DMS114 treated with DMSO at 0.1 percent for 48 hours (cell line): Measurements from ENCODE around the gene EME2.

Experiments
- DNase-seq: peaks from one replicate; lab custom pipeline; 2025; ENCODE audit not compliant: unreplicated experiment; lab: John Stamatoyannopoulos, UW

EME2 gene

DNA sequence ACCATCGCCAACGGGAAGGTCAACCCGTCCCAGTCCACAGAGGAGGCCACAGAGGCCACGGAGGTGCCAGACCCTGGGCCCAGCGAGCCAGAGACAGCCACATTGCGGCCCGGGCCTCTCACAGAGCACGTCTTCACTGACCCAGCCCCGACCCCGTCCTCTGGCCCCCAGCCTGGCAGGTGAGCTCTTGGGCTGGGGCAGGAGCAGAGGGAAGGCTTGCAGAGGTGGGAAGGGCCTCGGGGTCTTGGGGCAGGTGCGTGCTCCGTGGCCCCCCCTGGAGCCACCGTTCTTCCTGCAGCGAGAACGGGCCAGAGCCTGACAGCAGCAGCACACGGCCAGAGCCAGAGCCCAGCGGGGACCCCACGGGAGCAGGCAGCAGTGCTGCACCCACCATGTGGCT is 6.4 kb upstream of the EME2 start:
- no peak for DNase-seq

DNA sequence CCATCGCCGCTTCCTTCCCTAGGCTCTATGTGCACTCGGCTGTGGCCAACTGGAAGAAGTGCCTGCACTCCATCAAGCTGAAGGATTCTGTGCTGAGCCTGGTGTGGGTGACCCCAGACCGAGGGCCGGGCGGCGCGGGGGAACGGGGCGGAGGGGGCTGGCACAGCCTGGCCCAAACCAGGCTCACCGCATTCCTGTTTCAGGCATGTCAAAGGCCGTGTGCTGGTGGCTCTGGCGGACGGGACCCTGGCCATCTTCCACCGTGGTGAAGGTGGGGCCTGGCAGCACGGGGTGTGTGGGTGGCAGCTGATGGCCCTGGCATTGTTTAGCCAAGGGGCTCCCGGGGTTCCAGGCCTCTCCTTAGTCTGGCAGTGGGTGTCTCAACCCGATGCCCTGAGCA is 5.9 kb upstream of the EME2 start:
- no peak for DNase-seq

DNA sequence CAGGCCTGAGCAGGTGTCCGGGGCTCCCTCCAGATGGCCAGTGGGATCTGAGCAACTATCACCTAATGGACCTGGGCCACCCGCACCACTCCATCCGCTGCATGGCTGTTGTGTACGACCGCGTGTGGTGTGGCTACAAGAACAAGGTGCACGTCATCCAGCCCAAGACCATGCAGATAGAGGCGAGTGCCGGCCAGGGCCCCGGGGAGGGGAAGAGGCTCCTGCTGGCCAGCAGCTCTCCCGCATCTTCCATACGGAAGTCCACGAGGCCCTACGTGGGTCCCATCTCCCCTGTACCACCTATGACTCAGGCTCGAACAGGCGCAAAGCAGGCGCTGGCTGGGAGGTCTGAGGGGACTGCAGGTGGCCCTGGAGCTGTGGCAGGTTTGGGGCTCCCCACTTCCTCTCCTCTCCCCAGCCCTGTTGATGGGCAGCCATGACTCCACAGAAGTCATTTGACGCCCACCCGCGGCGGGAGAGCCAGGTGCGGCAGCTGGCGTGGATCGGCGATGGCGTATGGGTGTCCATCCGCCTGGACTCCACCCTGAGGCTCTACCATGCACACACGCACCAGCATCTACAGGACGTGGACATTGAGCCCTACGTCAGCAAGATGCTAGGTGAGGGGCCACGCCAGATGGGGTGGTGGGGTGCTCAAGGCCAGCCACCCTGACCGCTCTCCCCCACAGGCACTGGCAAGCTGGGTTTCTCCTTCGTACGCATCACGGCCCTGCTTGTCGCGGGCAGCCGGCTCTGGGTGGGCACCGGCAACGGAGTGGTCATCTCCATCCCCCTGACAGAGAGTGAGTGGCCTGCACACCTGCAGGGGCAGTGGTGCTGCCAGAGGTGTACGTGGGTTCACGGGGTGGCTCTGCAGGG is 5.3 kb upstream of the EME2 start:
- no peak for DNase-seq

DNA sequence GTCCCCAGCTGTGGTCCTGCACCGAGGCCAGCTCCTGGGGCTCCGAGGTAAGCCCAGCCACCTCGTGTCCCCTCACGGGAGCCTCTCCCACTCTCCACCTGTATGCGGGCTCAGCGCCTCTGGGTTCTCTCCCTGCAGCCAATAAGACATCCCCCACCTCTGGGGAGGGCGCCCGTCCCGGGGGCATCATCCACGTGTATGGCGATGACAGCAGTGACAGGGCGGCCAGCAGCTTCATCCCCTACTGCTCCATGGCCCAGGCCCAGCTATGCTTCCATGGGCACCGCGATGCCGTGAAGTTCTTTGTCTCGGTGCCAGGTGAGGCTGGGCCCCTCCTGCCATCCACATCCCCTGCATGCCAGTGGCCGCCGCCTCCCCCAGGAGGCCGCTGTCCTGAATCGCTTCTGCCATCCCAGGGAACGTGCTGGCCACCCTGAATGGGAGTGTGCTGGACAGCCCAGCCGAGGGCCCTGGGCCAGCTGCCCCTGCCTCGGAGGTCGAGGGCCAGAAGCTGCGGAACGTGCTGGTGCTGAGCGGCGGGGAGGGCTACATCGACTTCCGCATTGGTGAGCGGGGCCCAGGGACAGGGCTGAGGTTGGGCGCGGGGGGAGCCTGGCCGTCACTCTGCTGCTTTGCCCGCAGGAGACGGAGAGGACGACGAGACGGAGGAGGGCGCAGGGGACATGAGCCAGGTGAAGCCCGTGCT is 4.4 kb upstream of the EME2 start:
- no peak for DNase-seq

DNA sequence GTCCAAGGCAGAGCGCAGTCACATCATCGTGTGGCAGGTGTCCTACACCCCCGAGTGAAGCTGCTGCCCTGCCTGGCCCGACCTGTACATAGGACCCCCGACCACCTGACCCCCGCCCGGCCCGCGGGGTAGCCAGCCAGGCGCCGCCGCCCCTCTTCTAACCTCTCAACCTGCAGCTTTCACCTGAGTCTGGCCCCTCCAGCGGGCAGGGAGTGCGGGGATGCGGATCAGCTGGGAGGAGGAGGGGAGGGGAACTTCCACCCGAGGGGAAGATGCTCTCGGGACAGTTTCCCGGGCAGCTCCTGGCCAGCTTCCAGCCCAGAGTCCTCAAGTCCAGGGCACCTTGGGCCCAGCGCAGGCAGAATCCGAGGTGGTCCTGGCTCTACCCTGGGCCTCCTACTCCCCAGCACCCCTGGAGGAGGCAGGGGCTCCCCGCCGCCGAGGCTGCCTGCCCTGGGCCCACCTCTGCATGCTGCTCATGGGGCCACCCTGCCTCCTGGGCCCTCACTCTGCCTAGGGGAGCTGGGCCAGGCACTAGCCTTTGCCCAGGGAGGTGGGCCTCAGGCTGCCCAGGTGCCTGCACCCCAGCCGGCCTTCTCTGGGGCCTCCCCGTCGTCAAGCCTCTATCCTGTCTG is 3.7 kb upstream of the EME2 start:
- no peak for DNase-seq

DNA sequence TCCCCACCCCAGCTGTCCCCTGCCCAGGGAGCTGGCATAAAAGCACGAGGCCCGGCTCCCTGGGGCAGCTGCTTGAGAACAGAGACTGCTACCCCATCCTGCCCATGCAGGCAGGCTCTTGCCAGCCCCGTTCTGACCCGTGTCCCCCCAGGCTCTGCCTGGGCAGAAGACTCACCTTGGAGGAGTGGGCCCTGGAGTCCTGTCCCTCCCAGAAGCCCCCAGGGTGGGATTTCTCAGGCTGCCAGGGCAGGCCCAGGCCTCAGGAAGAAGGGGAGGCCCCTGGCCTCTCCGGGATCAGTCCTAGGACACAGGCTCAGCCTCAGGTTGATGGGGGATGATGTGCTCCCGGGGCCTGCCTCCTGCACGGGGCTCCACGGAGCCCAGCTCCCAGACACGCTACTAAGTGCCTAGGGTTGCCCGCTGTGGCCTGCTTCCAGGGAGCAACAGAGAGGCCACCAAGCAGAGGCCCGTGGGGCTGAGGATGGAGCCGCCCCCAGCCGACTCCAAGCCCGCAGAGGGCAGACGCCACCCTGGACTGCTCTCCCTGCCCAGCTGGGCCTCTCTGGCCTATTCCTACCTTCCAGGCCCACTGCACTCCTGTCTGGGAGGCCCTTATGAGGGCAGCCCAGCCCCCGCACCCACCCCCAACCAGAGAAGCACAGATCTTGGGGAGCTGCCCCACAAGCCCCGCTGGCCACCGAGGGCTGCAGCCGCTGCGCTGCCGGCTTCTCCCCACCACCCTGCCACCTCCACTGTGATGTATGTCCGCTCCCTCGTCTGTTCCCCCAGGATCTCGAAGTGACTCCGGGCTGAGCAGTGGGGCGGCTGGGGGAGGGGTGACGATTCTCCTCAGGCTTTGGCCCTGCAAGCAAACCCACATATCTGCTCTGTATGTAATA is 3.0 kb upstream of the EME2 start:
- DNase-seq = no peak

DNA sequence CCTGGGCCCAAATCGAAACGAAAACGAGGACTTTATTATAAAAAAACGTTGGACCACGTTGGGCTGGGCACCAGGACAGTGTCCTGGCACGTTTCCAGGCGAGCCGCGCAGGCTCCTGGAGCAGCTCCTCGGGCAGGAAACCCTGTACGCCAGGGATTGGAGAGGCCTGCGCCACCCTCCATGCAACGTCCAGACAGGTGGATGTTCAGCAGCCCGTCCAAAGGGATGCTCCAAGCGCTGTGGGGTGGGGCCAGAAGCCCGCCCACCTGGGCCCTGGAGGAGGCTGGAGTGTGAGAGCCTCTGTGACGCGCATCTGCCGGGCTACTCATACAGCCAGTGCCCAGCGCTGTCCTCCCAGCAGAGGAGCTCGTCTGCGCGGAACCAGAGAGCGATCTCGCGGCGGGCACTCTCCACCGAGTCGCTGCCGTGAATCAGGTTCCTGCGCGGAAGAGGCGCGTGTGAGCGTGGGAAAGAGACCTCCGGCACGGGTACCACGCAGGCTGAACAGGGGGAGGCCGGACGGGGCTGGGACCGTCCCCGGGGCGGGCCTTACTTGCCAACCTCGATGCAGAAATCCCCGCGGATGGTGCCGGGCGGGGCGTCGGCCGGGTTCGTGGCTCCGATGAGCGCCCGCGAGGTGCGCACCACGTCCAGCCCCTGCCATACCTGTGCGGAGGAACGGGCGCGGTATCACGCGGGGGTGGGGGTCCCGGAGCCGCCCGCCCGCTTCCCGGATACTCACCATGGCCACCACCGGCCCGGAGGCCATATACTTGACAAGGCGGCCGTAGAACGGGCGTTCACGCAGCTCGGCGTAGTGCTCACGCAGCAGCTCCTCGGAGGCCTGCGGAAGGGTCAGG is 2.1 kb upstream of the EME2 start:
- DNase-seq = no peak

DNA sequence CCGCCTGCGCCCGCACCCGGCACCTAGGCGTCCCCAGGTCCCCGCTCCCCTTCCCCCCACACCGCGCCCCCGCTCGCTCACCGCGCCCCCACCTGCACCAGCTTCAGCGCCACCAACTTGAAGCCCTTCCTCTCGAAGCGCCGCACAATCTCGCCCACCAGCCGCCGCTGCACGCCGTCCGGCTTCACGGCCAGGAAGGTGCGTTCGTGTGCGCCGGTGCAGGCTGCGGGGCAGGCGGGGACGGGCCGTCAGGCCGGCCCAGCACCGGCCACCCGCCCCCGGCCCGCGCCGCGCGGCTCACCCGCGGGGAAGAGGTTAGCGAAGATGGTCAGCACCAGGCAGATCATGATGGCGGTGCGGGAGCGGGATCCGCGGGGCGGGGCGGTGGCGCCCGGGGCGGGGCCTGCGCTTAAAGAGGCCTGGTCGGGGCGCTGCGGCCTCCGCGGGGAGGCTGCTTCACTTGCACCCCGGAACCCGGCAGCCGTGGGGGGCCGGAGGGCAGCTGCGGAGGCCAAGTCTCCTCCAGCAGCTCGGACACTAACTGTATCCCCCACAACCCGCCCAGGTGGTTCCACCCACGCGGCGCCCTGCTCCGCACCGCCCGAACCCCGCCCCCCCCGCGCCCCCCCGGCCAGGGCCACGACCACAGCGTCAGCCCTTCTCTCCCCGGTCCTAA is 1.3 kb upstream of the EME2 start, which contains the start of gene NME3:
Gene NME3 (minus strand): TSS at position 356 of the 676 bp plus-strand sequence. CDS start 9 bp downstream, at position 347.
- peak; percentile 23 for DNase-seq

DNA sequence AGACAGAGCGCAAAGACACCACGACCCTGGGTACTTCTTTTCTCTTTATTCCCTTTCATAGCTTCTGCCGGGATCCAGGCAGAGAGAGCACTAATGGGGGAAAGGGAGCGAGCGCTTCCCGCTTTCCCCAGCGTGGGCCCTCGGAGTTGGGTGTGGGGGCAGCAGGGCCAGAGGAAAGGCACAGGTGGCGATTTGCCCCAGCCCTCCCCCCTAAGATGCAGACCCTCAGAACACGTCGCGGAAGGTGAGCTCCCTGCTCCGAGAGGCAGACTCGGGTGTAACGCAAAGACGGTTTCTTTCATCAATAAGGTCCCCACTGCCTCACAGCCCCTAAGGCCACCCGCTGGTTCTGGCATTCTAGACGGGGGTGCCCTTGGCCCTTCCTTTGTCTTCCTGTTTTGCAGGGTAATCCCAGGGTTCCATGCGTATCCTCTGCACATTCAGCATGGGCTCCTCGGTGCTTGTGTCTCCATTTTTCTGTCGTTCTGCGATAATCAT is 697 bp upstream of the EME2 start:
- DNase-seq = no peak

DNA sequence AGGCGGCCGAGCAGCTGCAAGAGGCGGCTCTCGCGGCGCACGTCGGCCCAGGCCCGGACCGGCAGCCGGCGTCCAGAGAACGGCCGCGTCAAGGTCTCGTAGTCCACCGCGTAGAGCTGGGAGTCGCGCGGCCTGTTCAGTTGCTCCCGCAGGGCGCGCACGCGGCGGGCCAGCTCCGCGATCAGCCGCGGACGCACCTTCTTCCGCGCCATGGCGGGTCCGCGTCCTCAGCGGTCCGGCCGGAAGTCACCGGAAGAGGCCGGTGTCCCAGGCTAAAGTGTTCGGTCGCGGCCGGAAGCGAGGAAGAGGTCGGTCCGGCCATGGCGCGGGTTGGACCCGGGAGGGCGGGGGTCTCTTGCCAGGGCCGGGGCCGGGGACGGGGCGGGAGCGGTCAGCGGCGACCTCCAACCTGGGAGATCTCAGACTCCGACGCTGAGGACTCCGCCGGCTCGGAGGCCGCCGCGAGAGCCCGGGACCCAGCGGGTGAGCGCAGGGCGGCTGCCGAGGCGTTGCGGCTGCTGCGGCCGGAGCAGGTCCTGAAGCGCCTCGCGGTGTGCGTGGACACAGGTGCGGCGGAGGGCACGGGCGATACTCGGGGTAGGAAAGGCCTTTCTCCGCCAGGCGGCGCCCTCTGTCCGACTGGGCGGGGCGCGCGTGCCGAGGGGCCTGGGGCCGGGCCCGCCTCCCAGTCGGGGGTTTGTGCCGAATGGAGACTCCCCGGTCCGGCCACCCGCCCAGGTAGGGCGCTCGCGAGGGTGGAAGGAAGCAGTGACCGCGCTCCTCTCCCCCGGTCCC is 495 bp downstream of the EME2 start, which contains the start of gene MRPS34:
Gene MRPS34 (minus strand): TSS at position 227 of the 795 bp plus-strand sequence. CDS start 15 bp downstream, at position 212.
- DNase-seq = peak; percentile 36

DNA sequence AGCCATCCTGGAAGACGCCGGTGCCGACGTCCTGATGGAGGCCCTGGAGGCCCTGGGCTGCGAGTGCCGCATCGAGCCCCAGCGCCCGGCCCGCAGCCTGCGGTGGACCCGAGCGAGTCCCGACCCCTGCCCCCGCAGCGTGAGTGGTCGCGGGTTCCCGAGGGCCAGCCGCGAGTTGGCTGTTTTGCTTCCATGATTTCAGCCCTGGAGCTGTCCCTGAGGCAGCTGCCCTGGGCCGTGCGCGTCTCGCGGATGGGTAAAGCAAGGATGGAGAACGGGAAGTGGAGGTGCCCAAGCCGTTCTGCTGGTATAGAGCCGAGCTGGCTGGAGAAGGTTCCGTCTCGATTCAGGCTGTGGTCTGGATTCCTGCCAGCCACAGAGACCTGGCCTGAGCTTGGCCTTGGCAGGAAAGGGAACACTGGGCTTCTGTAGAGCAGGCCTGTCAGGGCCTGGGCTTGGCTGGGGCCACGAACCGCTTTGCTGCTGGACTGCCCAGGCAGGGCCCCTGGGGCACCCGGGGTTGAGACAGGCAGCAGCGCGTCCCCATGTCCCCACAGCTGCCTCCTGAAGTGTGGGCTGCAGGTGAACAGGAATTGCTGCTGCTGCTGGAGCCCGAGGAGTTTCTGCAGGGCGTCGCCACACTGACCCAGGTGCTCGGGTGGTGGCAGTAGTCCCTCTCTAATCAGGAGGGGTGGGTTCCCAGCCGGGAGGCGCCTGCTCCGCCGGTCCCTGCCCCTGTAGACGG is 1.3 kb downstream of the EME2 start:
- DNase-seq = no peak

DNA sequence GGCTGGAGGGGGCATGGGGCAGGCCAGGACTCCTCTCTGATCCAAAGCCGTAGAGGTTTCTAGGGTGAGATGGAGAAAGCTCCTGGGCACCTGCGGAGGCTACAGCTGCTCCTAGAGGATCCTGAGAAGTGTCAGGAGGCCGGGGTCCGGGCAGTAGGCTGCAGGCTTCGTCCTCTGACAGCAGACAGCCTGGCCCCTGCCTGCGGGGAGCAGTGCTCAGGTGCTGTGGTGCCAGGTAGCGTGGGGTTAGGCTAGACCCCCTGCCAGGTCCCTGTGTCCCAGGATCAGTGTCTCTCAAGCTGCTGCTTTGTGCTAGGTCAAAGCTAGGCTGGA is 1.8 kb downstream of the EME2 start:
- no peak for DNase-seq

DNA sequence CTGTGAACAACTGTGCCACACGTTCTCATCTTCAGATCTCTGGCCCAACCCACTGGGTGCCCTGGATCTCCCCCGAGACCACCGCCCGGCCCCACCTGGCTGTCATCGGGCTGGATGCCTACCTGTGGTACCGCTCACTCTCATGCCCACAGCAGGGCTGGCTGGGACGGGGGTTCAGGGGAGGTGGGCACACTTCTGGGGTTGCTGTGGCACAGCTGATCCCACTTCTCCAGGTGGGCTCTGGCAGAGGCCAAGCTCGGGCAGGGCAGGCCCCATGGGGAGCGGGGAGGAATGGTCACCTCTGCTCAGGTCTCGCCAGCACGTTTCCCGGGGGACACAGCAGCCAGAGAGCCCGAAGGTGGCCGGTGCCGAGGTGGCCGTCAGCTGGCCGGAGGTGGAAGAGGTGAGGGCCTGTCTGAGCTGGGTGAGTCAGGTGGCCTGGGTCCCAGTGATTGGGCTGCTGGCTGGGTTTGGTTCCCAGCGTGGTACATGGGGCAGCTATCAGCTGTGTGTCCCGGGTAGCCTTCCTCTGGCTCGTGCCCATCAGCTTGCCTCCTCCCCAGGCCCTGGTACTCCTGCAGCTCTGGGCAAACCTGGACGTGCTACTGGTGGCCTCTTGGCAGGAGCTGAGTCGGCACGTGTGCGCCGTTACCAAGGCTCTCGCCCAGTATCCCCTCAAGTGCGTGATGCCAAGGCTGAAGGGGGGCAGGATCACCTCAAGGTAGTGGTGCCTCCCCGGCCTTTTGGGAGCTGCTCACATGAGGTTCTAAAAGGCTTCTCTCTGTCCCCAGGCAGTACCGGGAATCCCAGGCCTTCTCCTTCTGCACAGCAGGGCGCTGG is 2.6 kb downstream of the EME2 start:
- DNase-seq = no peak

DNA sequence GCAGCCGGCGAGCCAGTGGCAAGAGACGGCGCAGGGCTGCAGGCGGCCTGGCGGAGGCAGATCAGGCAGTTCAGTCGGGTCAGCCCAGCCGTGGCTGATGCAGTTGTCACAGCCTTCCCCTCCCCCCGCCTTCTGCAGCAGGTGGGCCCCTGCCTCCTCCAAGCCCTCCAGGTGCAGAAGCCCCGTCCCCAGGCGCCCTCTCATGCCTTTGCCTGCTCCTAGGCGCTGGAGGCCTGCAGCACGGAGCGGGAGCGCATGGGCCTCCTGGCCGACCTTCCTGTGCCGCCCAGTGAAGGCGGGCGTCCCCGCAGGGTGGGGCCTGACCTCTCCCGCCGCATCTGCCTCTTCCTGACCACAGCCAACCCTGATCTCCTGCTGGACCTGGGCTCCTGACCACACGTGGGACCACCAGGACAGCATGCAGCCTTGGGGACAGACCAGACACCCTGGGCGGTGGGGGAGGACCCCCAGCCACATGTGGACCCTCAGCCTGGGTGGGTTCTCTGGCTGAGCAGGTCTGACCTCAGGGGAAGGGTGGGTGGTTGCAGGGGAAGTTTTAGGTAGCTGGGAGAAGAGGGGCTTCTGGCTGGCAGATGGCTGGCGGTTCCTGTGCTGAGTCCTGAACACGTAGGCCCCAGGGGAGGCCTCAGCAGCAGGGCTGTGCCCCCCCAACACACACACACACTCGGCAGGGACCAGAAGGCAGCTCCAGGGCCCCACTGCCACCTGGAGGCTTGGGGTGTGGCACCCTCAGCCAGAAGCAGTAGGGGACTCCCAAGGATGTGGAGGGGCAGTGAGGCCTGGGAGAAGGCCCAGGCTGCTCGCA is 3.4 kb downstream of the EME2 start:
- DNase-seq = no peak

DNA sequence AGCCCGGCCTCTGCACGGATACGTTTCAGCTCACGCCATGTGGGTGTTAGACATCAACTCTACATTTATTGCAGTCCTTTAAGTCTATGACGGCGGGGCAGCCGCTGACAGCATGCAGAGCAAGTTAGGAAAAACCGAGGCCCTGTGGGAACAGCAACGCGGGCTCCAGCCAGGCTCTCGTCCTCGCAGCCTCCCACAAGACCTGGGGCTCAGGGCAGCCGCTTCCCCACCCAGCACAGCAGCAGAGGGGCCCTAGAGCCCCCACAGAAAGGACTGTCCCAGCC is 4.0 kb downstream of the EME2 start:
- no peak for DNase-seq

DNA sequence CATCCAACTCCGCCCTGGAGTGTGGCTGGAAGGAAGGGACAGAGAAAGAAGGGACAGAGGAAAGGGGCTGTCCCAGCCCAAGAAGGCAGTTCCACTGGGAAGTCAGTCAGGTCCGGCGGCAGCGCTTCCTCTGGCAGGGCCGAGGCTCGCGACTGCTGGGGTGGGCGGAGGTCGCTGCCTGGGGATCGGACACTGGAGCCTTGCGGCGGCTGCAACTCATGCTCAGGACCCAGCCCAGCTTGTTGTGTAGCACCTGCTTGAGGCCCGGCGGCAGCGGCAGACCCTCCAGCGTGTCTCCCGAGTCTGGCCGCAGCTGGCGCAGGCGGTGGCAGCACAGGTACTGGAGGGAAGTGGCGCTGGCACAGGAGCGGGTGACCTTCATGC is 4.4 kb downstream of the EME2 start:
- DNase-seq = no peak
